ENCODE results near the gene POLR2L.

Gene POLR2L

DNA sequence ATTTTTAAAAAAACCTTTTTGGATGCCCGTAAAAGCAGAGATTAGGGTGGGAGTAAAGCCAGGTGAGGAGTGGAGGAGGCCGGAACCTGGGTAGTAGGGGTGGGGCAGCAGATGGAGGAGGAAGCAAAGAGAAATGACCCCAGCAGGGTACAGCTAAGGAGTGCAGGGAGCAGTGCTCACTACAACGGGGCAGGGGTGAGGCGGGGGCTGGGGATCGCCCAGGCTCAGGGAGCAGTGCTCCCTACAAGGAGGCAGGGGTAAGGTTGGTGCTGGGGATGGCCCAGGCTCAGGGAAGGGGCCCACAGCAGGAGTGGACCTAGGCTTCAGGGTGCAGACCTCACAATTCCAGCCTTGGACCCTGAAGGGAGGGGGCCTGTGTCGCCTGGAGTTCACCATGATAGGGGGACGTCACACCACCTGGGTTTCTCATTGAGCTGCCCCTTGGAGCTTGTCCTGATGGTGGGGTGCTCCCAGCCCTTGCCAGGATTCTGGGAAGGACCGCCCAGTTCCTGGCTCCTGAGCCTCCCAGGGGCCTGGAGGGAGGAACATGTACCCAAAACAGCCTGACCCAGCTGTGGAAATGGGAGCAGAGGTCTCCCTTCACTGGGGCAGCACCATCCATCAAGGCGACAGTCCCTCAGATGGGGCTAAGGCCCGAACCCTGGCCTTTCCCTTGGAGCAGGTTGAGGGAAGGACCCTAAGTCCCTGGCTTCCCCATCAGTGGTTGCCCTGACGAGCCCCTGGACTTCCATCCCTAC, 26.5 kb downstream of the POLR2L start:
- TF ChIP-seq ZNF8 (CRISPR knock-in tag; IDR thresholded peaks at IDR 0.05) (no peak), ZC3H10 (CRISPR knock-in tag; IDR thresholded peaks at IDR 0.05) (no peak), ZFP30 (CRISPR knock-in tag; IDR thresholded peaks at IDR 0.05) (no peak), GLIS3 (CRISPR knock-in tag; IDR thresholded peaks at IDR 0.05) (no peak), RARB (CRISPR knock-in tag; IDR thresholded peaks at IDR 0.05) (no peak), SNAI2 (CRISPR knock-in tag; IDR thresholded peaks at IDR 0.05) (no peak), PPARA (CRISPR knock-in tag; IDR thresholded peaks at IDR 0.05; ENCODE audit: borderline replicate concordance) (no peak), ZNF565 (CRISPR knock-in tag; conservative IDR thresholded peaks at IDR 0.05; ENCODE audit: low read depth) (no peak)
- ATAC-seq = no peak

DNA sequence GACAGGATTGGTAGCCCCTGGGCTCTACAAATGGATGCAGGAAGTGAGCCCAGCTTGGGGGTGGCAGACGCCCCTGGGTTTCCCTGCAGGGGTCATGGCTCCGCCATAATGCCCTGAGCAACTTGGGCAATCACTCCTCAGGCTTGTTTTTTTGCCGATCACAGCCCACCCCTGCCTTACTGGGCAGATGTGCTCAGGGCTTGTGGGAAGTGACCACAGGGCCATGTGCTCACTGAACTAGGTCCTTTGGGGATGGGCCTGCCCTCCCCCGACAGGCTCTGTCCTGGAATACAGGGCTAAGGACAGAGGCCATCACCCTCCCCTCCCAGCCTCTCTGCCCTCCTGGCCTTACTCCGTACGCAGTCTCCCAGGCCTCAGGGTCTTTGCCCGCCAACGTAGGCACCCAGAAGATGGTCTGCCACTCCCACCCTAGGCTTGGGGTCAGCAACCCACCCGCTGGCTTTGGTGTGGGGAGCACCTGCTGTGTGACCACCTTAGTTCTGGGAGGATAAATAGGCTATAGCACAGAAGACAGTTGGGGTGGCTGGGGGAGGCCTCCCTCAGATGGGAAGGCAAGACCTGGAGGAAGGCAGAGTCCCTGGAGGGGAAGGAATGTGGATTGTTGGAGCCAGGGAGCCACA, 28.8 kb downstream of the POLR2L start:
- ATAC-seq = no peak
- TF ChIP-seq TOX (CRISPR knock-in tag; IDR thresholded peaks at IDR 0.05; ENCODE audit: borderline replicate concordance) = no peak
- TF ChIP-seq, protein P1, sequence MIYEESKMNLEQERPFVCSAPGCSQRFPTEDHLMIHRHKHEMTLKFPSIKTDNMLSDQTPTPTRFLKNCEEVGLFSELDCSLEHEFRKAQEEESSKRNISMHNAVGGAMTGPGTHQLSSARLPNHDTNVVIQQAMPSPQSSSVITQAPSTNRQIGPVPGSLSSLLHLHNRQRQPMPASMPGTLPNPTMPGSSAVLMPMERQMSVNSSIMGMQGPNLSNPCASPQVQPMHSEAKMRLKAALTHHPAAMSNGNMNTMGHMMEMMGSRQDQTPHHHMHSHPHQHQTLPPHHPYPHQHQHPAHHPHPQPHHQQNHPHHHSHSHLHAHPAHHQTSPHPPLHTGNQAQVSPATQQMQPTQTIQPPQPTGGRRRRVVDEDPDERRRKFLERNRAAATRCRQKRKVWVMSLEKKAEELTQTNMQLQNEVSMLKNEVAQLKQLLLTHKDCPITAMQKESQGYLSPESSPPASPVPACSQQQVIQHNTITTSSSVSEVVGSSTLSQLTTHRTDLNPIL (CRISPR knock-in tag; IDR thresholded peaks at IDR 0.05; ENCODE audit: low read depth) = 0 out of 2 replicates have a peak, but pooled peaks have one; percentile 8

- no peak for ATAC-seq
- TF ChIP-seq ZNF565 (CRISPR knock-in tag; conservative IDR thresholded peaks at IDR 0.05; ENCODE audit: low read depth) (no peak), ZFP3 (CRISPR knock-in tag; IDR thresholded peaks at IDR 0.05) (no peak), ESRRG (CRISPR knock-in tag; IDR thresholded peaks at IDR 0.05) (no peak), TOX (CRISPR knock-in tag; IDR thresholded peaks at IDR 0.05; ENCODE audit: borderline replicate concordance) (no peak), PPARA (CRISPR knock-in tag; IDR thresholded peaks at IDR 0.05; ENCODE audit: borderline replicate concordance) (no peak), ZNF8 (CRISPR knock-in tag; IDR thresholded peaks at IDR 0.05) (no peak), GLIS3 (CRISPR knock-in tag; IDR thresholded peaks at IDR 0.05) (no peak), ARNTL (CRISPR knock-in tag; IDR thresholded peaks at IDR 0.05; ENCODE audit: borderline replicate concordance, low read depth) (no peak), BACH2 (CRISPR knock-in tag; IDR thresholded peaks at IDR 0.05; ENCODE audit: borderline replicate concordance) (no peak)
- TF ChIP-seq, protein P2, sequence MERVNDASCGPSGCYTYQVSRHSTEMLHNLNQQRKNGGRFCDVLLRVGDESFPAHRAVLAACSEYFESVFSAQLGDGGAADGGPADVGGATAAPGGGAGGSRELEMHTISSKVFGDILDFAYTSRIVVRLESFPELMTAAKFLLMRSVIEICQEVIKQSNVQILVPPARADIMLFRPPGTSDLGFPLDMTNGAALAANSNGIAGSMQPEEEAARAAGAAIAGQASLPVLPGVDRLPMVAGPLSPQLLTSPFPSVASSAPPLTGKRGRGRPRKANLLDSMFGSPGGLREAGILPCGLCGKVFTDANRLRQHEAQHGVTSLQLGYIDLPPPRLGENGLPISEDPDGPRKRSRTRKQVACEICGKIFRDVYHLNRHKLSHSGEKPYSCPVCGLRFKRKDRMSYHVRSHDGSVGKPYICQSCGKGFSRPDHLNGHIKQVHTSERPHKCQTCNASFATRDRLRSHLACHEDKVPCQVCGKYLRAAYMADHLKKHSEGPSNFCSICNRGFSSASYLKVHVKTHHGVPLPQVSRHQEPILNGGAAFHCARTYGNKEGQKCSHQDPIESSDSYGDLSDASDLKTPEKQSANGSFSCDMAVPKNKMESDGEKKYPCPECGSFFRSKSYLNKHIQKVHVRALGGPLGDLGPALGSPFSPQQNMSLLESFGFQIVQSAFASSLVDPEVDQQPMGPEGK (CRISPR knock-in tag; IDR thresholded peaks at IDR 0.05; ENCODE audit: borderline replicate concordance) = no peak
- TF ChIP-seq, protein P3, sequence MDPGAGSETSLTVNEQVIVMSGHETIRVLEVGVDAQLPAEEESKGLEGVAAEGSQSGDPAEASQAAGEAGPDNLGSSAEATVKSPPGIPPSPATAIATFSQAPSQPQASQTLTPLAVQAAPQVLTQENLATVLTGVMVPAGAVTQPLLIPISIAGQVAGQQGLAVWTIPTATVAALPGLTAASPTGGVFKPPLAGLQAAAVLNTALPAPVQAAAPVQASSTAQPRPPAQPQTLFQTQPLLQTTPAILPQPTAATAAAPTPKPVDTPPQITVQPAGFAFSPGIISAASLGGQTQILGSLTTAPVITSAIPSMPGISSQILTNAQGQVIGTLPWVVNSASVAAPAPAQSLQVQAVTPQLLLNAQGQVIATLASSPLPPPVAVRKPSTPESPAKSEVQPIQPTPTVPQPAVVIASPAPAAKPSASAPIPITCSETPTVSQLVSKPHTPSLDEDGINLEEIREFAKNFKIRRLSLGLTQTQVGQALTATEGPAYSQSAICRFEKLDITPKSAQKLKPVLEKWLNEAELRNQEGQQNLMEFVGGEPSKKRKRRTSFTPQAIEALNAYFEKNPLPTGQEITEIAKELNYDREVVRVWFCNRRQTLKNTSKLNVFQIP (CRISPR knock-in tag; IDR thresholded peaks at IDR 0.05; ENCODE audit: borderline replicate concordance, low read depth) = no peak
These were observed 29.3 kb downstream of the POLR2L start for GRCh38 chr11:813072-813455.

- ATAC-seq = no peak
- TF ChIP-seq TSHZ2 (CRISPR knock-in tag; IDR thresholded peaks at IDR 0.05) (no peak), TCF4 (CRISPR knock-in tag; IDR thresholded peaks at IDR 0.05; ENCODE audit: borderline replicate concordance) (no peak), CSDC2 (CRISPR knock-in tag; IDR thresholded peaks at IDR 0.05) (no peak), RARB (CRISPR knock-in tag; IDR thresholded peaks at IDR 0.05) (no peak), ZNF8 (CRISPR knock-in tag; IDR thresholded peaks at IDR 0.05) (no peak), GLIS3 (CRISPR knock-in tag; IDR thresholded peaks at IDR 0.05) (no peak), OSR1 (CRISPR knock-in tag; IDR thresholded peaks at IDR 0.05) (no peak), PPARA (CRISPR knock-in tag; IDR thresholded peaks at IDR 0.05; ENCODE audit: borderline replicate concordance) (no peak), ZFP3 (CRISPR knock-in tag; IDR thresholded peaks at IDR 0.05) (no peak)
- TF ChIP-seq, protein P1 (CRISPR knock-in tag; IDR thresholded peaks at IDR 0.05; ENCODE audit: low read depth) = no peak
- TF ChIP-seq, protein P2 (CRISPR knock-in tag; IDR thresholded peaks at IDR 0.05; ENCODE audit: borderline replicate concordance) = no peak
These were observed 29.9 kb downstream of the POLR2L start for GRCh38 chr11:812390-812789.

Data from SK-N-SH treated with all-trans-retinoic acid at 6 μM for 48 hours (cell line).